Body of pancreas (tissue), 4 donors: ENCODE data around the gene LRRC8C.

Source experiments
- CTCF ChIP-seq, 7 experiments: fragments of 450-650 bp in 4 of 7; fragments of 200-600 bp in 3 of 7; sonication (generic) in 3 of 7; IDR thresholded peaks; one replicate each; pipeline ENCODE4 v1.5.1; 2016 to 2019; ENCODE audit warnings: antibody characterized with exemption in 7 of 7
- POLR2A ChIP-seq, 3 donors: fragments of 450-650 bp; IDR thresholded peaks; one replicate each; pipeline ENCODE4 v1.6.1; 2016; ENCODE audit warnings: antibody characterized with exemption in 3 of 3, mild to moderate bottlenecking in 2 of 3

GRCh38 chr1:89629146-89629545 is 3.8 kb upstream of the LRRC8C start:
- TF ChIP-seq CTCF (IDR thresholded peaks at IDR 0.05): no peak
- no peak for TF ChIP-seq POLR2A (IDR thresholded peaks at IDR 0.05)
